Upper lobe of left lung (tissue), 6 donors: ENCODE results near the gene CDC42BPA. TPM values are rescaled to one million over a fixed set of nuclear protein-coding genes. Genes with fewer than 3 reads are reported as not detected.

Experiments used
- ATAC-seq, 2 donors: fragments of 200-7000 bp; cut with Tn5 transposase; one replicate each; pipeline ENCODE4 v1.9.1; 2022; ENCODE audit warnings: mild to moderate bottlenecking in 2 of 2, moderate library complexity in 2 of 2; ENCODE audit not compliant: low FRiP score in 2 of 2
- DNase-seq, 2 donors: peaks; one replicate each; pipeline ENCODE4 v3.0.0-alpha.2; 2019 to 2020
- H3K27ac ChIP-seq, 4 donors: fragments of 200-600 bp; sonication (generic); one replicate each; pipeline ENCODE4 v1.5.1; 2016 to 2019
- H3K27me3 ChIP-seq, 4 donors: fragments of 200-600 bp; sonication (generic); one replicate each; pipeline ENCODE4 v1.5.1; 2017 to 2019
- H3K36me3 ChIP-seq, 4 donors: fragments of 200-600 bp; sonication (generic); one replicate each; pipeline ENCODE4 v1.5.1; 2016 to 2019
- H3K4me1 ChIP-seq, 4 donors: fragments of 200-600 bp; sonication (generic); one replicate each; pipeline ENCODE4 v1.5.1; 2018 to 2019
- H3K4me3 ChIP-seq, 4 donors: fragments of 200-600 bp; sonication (generic); one replicate each; pipeline ENCODE4 v1.5.1; 2017 to 2019; ENCODE audit warnings: mild to moderate bottlenecking in 2 of 4, moderate library complexity in 1 of 4
- H3K9me3 ChIP-seq, 4 donors: fragments of 200-600 bp; sonication (generic); one replicate each; pipeline ENCODE4 v1.5.1; 2018 to 2019
- EP300 ChIP-seq, 4 donors: sonication (generic); formaldehyde crosslinking; IDR thresholded peaks; one replicate each; pipeline ENCODE4 v1.5.1; 2017; ENCODE audit warnings: antibody characterized with exemption in 4 of 4, control low read depth in 2 of 4
- POLR2A ChIP-seq, 4 donors: fragments of 450-650 bp; IDR thresholded peaks; one replicate each; pipeline ENCODE4 v1.5.1; 2016 to 2017; ENCODE audit warnings: antibody characterized with exemption in 4 of 4, mild to moderate bottlenecking in 2 of 4
- POLR2AphosphoS5 ChIP-seq, 2 donors: sonication (generic); formaldehyde crosslinking; IDR thresholded peaks; one replicate each; pipeline ENCODE4 v1.5.1; 2017; ENCODE audit warnings: antibody characterized with exemption in 2 of 2
- WGBS, 2 donors: methylation state at CpG; one replicate each; pipeline ENCODE4 v1.1.5; 2017 to 2018; 5-methylcytosine and 5-hydroxymethylcytosine counted together
- total RNA-seq, 6 donors: library from RNA; depleted of rRNA in 4 of 6; stranded (reverse); fragments of >200 nt in 4 of 6; gene quantifications; one replicate each; pipeline versions ENCODE4 v1.1.0 to v1.2.1, GENCODE V29; 2016 to 2021
- TF ChIP-seq, protein P1 (sequence below), 6 experiments: fragments of 450-650 bp in 4 of 6; fragments of 200-600 bp in 2 of 6; sonication (generic) in 2 of 6; IDR thresholded peaks; one replicate each; pipeline ENCODE4 v1.5.1; 2016 to 2019; ENCODE audit warnings: antibody characterized with exemption in 6 of 6
- donor health status: DM: no; HTN: no; CAD: no; lungs with moderate emphysema.
- donor health status: DM: no; HTN: yes; CAD: no; lungs with severe emphysema.

The CDC42BPA gene
- total RNA-seq, 6 donors from 2014 or later = 27.8 to 76.1 (median 33.1) TPM

DNA sequence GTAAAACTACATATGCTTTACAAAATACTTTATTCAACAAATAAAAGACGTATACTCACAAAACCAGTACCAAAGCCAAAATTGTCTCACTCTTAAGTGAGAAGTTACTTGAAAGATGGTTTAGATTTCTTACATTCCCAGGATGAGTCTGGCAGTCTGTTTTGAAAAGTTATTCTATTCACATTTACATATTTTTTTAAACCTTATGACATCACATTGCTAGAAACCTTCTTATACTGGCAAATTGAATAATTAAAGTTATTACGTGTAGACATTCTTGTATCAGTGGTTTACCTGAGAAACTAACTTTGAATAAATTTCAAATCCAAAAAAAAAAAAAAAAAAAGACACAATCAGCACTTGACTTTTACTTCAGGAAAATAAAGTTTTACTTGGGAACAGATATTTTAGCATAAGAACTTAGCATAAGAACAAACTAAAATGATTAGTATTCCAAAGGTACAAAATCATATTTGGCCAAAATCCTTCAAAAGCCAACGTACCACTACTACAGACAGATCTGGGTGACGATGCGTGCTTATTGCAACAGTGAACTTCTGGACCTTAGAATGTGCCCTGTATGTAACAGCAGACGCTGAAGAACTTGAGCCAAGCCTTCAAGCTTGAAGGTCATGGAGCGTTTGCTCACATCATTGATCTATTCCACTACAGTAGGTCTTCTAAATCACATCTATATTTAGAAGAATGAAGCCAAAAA is 2.5 kb downstream of the CDC42BPA start:
- peak overlapping the region in 2 of 4 donors; percentile 97 to 98 for H3K27ac ChIP-seq
- ATAC-seq = no peak
- peak in 1 of 2 donors; percentile 47 for DNase-seq

DNA sequence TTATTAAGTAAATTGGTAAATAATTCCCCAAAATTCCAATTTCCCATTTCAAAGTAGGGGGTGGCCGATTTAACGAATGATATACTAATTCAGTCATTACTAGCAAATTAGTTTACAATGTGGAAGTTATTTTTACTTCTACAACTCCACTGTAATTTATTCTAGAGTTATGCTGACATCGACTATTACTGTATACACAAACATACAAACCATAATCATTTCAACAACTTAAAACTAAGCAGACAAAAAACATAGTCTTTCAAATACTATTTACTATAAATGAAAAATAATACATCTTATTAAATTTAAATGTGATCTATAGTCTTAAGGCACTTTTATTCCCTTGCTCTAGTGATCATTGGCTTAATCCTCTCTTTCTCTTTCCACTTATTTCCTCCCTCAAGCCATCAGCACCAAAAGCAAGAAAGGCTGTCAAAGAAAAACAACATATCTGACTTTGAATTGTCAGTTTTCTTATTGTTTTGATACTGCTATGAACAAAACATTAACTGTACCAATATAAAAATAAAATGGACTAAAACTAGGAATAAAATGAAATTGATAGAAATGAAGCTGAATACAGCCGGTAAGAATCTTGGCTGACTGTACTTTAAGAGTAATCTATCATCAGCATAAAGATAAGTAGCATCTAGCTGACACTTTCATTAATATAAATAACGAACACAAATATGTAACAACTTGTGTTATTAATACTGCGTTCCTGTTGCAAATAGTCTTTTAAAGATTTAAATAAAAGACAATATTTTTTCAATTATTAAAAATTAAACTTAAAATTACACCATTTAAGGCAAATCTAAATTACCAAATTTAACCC is 4.1 kb downstream of the CDC42BPA start:
- H3K4me1 ChIP-seq = peaks cover 3 to 27% (median 12%) of the 10 kb centered on the region in 4 donors
- no peak for DNase-seq
- no peaks in the 10 kb centered on the region for H3K36me3 ChIP-seq
- ATAC-seq = no peak
- TF ChIP-seq POLR2AphosphoS5 (IDR thresholded peaks at IDR 0.05) = no peak
- no peak for TF ChIP-seq POLR2A (IDR thresholded peaks at IDR 0.05)
- TF ChIP-seq EP300 (IDR thresholded peaks at IDR 0.05) = no peak
- TF ChIP-seq, protein P1, sequence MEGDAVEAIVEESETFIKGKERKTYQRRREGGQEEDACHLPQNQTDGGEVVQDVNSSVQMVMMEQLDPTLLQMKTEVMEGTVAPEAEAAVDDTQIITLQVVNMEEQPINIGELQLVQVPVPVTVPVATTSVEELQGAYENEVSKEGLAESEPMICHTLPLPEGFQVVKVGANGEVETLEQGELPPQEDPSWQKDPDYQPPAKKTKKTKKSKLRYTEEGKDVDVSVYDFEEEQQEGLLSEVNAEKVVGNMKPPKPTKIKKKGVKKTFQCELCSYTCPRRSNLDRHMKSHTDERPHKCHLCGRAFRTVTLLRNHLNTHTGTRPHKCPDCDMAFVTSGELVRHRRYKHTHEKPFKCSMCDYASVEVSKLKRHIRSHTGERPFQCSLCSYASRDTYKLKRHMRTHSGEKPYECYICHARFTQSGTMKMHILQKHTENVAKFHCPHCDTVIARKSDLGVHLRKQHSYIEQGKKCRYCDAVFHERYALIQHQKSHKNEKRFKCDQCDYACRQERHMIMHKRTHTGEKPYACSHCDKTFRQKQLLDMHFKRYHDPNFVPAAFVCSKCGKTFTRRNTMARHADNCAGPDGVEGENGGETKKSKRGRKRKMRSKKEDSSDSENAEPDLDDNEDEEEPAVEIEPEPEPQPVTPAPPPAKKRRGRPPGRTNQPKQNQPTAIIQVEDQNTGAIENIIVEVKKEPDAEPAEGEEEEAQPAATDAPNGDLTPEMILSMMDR (IDR thresholded peaks at IDR 0.05) = no peak
- no peak overlapping the region for H3K27ac ChIP-seq
- H3K9me3 ChIP-seq = no peaks in the 10 kb centered on the region
- peak overlapping the region in 3 of 4 donors; percentile 74 to 87 (median 85) for H3K4me3 ChIP-seq
- no peaks in the 10 kb centered on the region for H3K27me3 ChIP-seq
- 48 to 57% methylated on average over 6 of the region's 6 CpGs for WGBS, 2 donors

More for the DNA sequence above, 2.5 kb downstream of the CDC42BPA start:
- no peaks in the 10 kb centered on the region for H3K9me3 ChIP-seq
- no peaks in the 10 kb centered on the region for H3K36me3 ChIP-seq
- H3K4me1 ChIP-seq = peaks cover 9 to 21% (median 12%) of the 10 kb centered on the region in 4 donors
- H3K27me3 ChIP-seq = no peaks in the 10 kb centered on the region
- peak overlapping the region; percentile 63 to 87 (median 80) for H3K4me3 ChIP-seq
- peak; percentile 30 to 34 for TF ChIP-seq POLR2AphosphoS5 (IDR thresholded peaks at IDR 0.05)
- TF ChIP-seq POLR2A (IDR thresholded peaks at IDR 0.05) = no peak
- no peak for TF ChIP-seq EP300 (IDR thresholded peaks at IDR 0.05)
- WGBS, 2 donors = 15 to 26% methylated on average over 7 of the region's 7 CpGs

- 79 to 85% methylated on average over 6 of the region's 6 CpGs for WGBS, 2 donors
- Histone ChIP-seq H3K9me3 (no peaks in the 10 kb centered on the region), H3K36me3 (no peaks in the 10 kb centered on the region), H3K27ac (no peak overlapping the region), H3K27me3 (no peaks in the 10 kb centered on the region), H3K4me1 (peaks cover 0 to 27% (median 8%) of the 10 kb centered on the region in 4 donors), H3K4me3 (no peak overlapping the region)
- TF ChIP-seq, protein P1 (IDR thresholded peaks at IDR 0.05) = no peak
- TF ChIP-seq POLR2AphosphoS5 (IDR thresholded peaks at IDR 0.05) (no peak), POLR2A (IDR thresholded peaks at IDR 0.05) (no peak), EP300 (IDR thresholded peaks at IDR 0.05) (no peak)
- ATAC-seq (no peak), DNase-seq (no peak)
These were observed 5.8 kb downstream of the CDC42BPA start for GRCh38 chr1:227312361-227313025.

DNA sequence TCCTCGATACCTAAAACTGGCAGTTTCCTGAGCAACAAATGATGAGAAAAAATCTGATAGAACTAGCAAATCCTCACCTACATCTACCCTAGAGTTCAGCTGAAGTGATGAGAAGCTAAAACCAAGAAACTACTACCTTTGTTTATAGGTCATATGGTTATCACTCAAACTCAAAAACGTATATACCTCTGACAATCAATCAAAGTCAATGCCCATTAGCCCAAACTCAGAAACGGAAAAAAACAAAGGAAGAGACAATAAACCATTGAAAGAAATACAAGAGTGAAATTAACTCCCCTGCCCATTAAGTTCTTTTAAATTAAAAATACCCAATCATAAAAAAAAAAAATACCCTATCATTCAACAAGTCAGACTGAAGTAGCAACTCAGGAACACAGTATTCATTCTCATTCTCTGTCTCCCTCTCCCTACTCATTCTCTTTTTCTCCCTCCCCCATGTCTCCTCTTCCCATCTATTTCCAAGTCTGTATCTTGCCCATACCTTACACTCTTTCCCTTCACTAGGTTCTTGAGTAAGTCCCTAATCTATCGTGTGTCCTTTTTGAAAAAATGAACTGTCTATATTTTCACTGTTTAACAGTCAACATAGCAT is 6.8 kb downstream of the CDC42BPA start:
- peaks cover 5 to 30% (median 8%) of the 10 kb centered on the region in 4 donors for H3K4me1 ChIP-seq
- 73 to 77% methylated on average over 4 of the region's 4 CpGs for WGBS, 2 donors
- no peaks in the 10 kb centered on the region for H3K27me3 ChIP-seq
- ATAC-seq (no peak), DNase-seq (no peak)
- H3K36me3 ChIP-seq = no peaks in the 10 kb centered on the region
- H3K9me3 ChIP-seq = no peaks in the 10 kb centered on the region
- no peak overlapping the region for H3K27ac ChIP-seq
- no peak for TF ChIP-seq POLR2A (IDR thresholded peaks at IDR 0.05)
- TF ChIP-seq POLR2AphosphoS5 (IDR thresholded peaks at IDR 0.05) = no peak
- TF ChIP-seq, protein P1 (IDR thresholded peaks at IDR 0.05) = no peak
- TF ChIP-seq EP300 (IDR thresholded peaks at IDR 0.05) = no peak
- no peak overlapping the region for H3K4me3 ChIP-seq
